ENCODE data around the gene GYS2.

GYS2 gene

GRCh38 chr12:21501258-21502163 is 103.1 kb downstream of the GYS2 start, which contains the start of the genes GOLT1B and RECQL:
Gene GOLT1B (plus strand): TSS chr12:21501789. CDS start chr12:21501924, 135 bp downstream.
Gene RECQL (minus strand): TSS chr12:21501635. CDS start chr12:21499570, 2,065 bp downstream.
- DNase-seq = peak; percentile 97

GRCh38 chr12:21500786-21501257 is 103.8 kb downstream of the GYS2 start:
- no peak for DNase-seq

GRCh38 chr12:21499765-21500164 is 104.9 kb downstream of the GYS2 start:
- DNase-seq = no peak
